ENCODE results near the gene ETV6.
A peak's percentile ranks its signal among the peaks of the same experiment; 100 is the strongest.
"Not testable (repeated sequence)": the region's sequence is repeated elsewhere in the genome, so short reads cannot be mapped to it uniquely, and the experiment has no call there.

Gene ETV6

GRCh38 chr12:11669348-11669747 is 19.9 kb downstream of the ETV6 start:
- DNase-seq = no peak

DNA sequence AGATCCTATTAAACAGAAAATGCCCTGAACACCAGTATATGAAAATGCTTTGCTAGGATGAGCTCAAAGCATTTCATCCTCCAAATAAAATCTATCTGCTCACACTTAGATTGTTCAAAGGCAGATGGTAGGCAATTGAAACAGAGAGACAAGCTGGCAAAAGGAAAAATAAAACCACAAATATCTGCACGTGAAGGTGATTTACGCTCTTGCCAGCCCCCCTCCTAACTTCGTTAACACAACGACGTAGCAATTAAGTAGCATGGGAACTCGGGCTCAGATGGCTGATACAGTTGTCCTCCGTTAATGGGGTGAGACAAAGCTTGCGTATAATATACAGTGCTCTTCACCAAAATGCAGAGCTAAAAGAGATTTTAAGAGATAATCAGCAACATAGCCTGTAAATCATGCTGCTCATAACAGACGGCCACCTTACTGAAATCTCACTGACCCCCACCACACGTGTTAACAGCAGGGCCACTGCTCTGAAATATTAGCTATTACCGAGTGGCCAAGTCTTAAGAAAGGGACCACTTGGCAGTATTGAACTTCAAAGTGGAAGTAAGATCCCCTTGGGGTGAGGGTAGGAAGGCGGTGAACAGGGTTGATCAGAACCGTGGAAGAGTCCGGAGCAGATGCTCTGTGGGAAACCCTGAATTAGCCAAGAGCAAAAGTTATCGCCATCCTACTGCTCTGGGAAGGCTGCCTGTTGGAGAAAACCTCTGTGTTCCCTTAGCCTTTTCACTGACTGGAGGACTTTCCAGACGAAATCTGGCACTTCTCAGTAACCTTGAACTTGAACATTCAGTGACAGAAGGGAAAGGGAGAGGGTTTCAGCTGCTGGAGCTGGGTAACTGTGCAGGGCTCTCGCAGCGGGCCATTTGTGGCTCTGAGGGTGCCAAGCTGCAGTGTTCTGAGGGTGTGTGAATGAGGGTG is 23.1 kb downstream of the ETV6 start:
- no peak for DNase-seq

DNA sequence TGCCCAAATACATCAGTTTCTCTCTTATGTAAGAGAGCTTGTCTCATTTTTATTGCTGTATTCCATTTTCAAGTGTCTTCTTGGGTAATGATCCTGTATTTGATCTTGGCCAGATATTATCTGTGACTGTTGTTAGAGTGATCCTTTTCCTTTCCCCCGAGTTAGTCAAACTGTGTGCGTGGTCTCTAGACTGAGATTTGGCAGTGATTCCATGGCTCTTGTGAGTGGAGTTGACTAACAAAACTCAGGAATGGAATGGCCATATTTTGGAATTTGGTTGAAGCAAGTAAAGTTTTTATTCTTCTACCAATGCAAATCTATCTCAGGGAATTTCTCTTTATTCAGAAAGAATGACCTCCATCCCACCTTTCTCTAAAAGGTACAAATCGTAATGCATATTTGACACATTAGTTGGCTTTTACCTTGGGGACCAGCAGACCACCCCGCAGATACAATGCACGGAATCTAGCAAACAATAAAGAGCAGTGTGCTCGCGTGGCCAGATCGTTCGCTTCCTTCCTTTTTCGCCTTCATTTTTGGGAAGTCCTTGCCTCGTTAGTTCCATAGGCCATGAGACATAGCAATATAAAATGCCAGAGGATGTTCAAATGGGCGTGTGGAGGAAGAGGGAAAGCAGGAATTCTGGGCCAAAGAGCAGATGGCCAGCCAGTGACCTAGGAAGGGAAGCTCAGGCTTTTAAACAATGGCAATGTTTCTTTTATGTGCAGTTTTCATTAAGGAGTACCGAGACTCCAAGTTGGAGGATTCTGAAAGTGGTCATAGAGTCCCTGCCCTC is 24.4 kb downstream of the ETV6 start:
- DNase-seq = peak; percentile 33 to 55

GRCh38 chr12:11674894-11675390 is 25.5 kb downstream of the ETV6 start:
- DNase-seq = no peak

GRCh38 chr12:11676052-11676451 is 26.6 kb downstream of the ETV6 start:
- no peak for DNase-seq

DNA sequence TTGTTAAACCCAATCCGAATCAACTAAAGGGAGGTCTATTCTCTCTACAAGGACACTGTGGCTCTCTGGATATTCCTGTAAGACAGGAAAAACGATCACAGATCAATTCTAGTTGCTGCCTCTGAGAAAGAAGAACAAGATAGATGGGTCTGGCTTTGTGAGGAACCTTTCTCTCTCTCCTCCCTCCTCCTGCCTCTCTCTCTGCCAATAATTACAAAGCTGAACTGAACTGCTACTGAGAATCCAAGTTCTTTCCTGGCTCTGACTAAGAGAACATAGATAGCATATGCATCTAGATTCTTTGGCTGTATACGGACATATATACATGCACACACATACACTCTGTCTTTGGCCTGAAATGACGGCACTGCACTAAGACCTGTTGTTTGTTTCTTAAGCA is 27.6 kb downstream of the ETV6 start:
- no peak for DNase-seq

DNA sequence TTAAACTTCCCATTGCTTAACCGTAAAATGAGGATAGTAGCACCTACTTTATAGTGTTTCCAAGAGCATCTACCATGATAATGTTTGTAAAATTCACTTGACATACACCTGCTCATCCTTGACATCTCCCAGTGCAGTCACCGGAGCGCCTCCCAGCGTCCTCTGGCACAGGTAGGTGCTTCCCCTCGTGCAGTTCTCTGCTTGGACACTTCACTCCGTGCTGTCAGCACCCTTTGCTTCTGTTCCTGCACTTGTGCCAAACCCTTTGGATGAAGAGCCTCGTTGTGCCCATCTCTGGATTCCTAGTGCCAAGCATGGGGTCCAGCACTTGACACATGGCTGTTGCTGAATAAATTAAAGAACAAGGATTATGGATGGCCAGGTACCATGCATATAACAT is 28.3 kb downstream of the ETV6 start:
- no peak for DNase-seq

GRCh38 chr12:11678781-11679180 is 29.3 kb downstream of the ETV6 start:
- no peak for DNase-seq

GRCh38 chr12:11681207-11681606 is 31.7 kb downstream of the ETV6 start:
- no peak for DNase-seq

GRCh38 chr12:11681695-11682094 is 32.2 kb downstream of the ETV6 start:
- DNase-seq = not testable (repeated sequence)

DNA sequence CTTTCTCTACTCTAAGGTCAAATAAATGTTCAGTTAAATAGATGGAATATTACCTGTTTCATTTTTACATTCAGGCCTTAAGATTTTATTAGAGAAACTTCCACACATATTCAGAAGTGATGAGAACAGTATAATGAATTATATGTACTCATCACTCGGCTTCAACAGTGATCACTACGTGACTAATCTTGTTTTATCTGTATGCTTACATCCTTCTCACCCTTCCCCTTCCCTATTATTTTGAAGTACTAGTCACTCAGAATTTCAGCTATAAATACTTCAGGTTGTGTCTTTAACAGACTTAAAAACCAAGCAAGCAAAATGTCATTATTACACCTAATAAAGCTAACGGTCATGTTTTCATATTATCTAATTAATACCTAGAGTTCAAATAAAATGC is 34.9 kb downstream of the ETV6 start:
- peak in 1 of 2 donors; percentile 30 for DNase-seq

GRCh38 chr12:11684811-11685210 is 35.3 kb downstream of the ETV6 start:
- no peak for DNase-seq

DNA sequence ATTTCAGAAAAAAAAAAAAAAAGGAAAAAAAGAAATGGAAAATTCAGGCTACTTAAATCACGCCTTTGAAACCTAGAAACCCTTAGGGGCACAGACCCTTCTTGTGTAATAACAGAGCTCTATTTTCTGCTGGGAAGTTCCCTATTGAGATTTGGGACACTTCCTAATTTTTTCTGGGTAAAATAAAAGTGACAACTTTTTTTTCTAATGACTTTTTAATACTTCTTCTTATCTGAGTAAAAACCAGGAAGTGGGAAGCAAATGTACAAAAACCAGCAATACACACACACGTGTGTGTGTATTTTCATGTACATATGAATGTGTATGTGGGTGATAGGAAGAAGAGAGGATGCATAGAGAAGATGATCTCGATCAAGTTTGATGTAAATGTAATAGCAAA is 35.8 kb downstream of the ETV6 start:
- DNase-seq = peak; percentile 53 to 83

- DNase-seq = no peak
Measured at GRCh38 chr12:11685716-11686115, 36.2 kb downstream of the ETV6 start.

- peak; percentile 15 to 34 for DNase-seq
Measured at GRCh38 chr12:11686120-11686519, 36.6 kb downstream of the ETV6 start.

- peak in 1 of 2 donors; percentile 62 for DNase-seq
Measured at GRCh38 chr12:11687528-11687927, 38.1 kb downstream of the ETV6 start.

DNA sequence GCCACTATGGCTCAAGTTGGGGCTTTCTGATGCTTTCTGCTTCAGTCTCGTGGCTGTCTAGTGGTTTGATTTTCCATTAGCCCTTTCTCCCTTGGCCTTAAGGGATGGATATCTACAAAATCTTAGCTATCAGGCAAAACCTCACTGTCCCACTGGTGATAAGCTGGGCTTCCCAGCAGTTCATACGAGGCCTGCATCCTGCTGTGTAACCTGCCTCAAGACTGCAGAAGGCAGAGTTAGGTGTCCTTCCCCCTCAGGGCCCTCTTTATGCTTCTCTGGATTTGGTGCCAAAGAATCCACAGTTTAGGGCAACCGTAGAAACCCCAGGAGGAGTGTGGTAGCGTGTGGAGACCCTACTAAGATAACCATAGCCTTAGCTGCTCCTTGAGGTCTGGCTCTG is 38.9 kb downstream of the ETV6 start:
- no peak for DNase-seq

- DNase-seq = no peak
Measured at GRCh38 chr12:11688831-11689230, 39.4 kb downstream of the ETV6 start.

- no peak for DNase-seq
Measured at GRCh38 chr12:11689591-11690186, 40.2 kb downstream of the ETV6 start.

DNA sequence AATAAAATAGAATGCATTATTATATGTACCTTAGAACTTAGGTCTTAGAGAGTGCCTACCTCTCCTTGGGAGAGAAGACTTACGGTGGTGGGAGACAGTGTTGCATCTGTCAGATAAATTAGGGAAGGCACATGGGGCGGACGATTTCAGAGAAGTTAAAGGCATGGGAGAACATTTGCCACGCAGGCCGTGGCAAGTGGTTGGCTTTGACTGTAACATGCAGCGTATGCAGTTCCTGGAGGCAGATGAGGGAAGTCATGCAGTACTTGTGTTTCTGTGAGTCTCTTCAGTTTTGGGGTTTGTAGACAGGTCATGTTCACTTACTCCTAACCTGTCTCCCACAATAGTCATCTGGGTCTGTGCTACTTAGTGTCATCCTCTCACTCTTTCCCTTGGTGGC is 43.6 kb downstream of the ETV6 start:
- DNase-seq = peak; percentile 47 to 64

GRCh38 chr12:11693601-11694000 is 44.1 kb downstream of the ETV6 start:
- no peak for DNase-seq

- DNase-seq = no peak
Measured at GRCh38 chr12:11694528-11694927, 45.1 kb downstream of the ETV6 start.

- DNase-seq = no peak
Measured at GRCh38 chr12:11695321-11695720, 45.8 kb downstream of the ETV6 start.
